ENCODE results near the gene FOXD3.

DNA sequence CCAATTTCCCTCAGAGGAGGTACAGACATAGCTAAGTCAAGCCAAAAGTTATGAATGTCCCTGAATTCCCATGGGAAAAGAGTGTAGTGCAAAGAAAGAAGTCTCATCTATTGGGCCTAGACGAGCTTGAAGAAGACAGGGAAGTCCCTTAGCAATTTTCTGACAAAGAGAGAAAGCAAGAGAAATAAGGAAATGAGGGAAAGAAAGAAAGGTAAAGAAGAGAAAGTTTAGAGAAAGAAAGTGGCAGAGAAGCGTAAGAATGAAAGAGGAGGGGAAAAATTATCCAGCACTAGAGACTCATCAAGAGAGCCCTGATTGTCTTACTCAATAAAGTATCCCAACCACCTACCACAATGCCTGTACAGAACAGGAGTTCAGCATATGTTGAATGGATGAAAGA is 40.6 kb upstream of the FOXD3 start:
- TF ChIP-seq YY1 (IDR thresholded peaks at IDR 0.05) (no peak), CTCF (IDR thresholded peaks at IDR 0.05; ENCODE audit: low read depth, low read length, missing input control) (no peak)
